GM11168 (cell line): ENCODE measurements around the gene CACNA2D3.

Experiments used
- in situ Hi-C: fragments of 300-500 bp; cut with MboI; formaldehyde crosslinking; loops from one replicate; pipeline ENCODE4 v1.12.0; 2022; ENCODE audit warnings: low sequenced_read_pairs; ENCODE audit not compliant: unreplicated experiment

Gene CACNA2D3

GRCh38 chr3:54793171-54793570, 670.8 kb downstream of the CACNA2D3 start:
- in situ Hi-C loops, result no loop called here

GRCh38 chr3:54797111-54797510, 674.8 kb downstream of the CACNA2D3 start:
- in situ Hi-C loops, result no loop called here

GRCh38 chr3:54800478-54800877, 678.1 kb downstream of the CACNA2D3 start:
- in situ Hi-C loops, result no loop called here

- in situ Hi-C loops, result no loop called here
These were observed 679.6 kb downstream of the CACNA2D3 start for GRCh38 chr3:54801977-54802376.

GRCh38 chr3:54810401-54810800, 688.0 kb downstream of the CACNA2D3 start:
- in situ Hi-C loops, result no loop called here

- in situ Hi-C loops, result no loop called here
These were observed 691.9 kb downstream of the CACNA2D3 start for GRCh38 chr3:54814224-54814623.

GRCh38 chr3:54817628-54818027, 695.3 kb downstream of the CACNA2D3 start:
- in situ Hi-C loops, result no loop called here

GRCh38 chr3:54818486-54818885, 696.1 kb downstream of the CACNA2D3 start:
- in situ Hi-C loops, result no loop called here

- in situ Hi-C loops, result no loop called here
These were observed 696.6 kb downstream of the CACNA2D3 start for GRCh38 chr3:54818942-54819341.

GRCh38 chr3:54819946-54820345, 697.6 kb downstream of the CACNA2D3 start:
- in situ Hi-C loops, result no loop called here

- in situ Hi-C loops, result no loop called here
These were observed 699.9 kb downstream of the CACNA2D3 start for GRCh38 chr3:54822206-54822605.

- in situ Hi-C loops, result loop anchor here (5.0 kb wide), 1 partner anchor 56 kb away; no protein-coding TSS in a partner anchor
These were observed 703.9 kb downstream of the CACNA2D3 start for GRCh38 chr3:54826251-54826691.

GRCh38 chr3:54827056-54827687, 704.8 kb downstream of the CACNA2D3 start:
- in situ Hi-C loops, result loop anchor here (5.0 kb wide), 1 partner anchor 55 kb away; no protein-coding TSS in a partner anchor

- in situ Hi-C loops, result loop anchor here (5.0 kb wide), 1 partner anchor 55 kb away; no protein-coding TSS in a partner anchor
These were observed 705.4 kb downstream of the CACNA2D3 start for GRCh38 chr3:54827776-54828175.

- in situ Hi-C loops, result no loop called here
These were observed 708.3 kb downstream of the CACNA2D3 start for GRCh38 chr3:54830658-54831057.

GRCh38 chr3:54831112-54831511, 708.8 kb downstream of the CACNA2D3 start:
- in situ Hi-C loops, result no loop called here

GRCh38 chr3:54832876-54833275, 710.5 kb downstream of the CACNA2D3 start:
- in situ Hi-C loops, result no loop called here

GRCh38 chr3:54835701-54836100, 713.3 kb downstream of the CACNA2D3 start:
- in situ Hi-C loops, result no loop called here

GRCh38 chr3:54836871-54837270, 714.5 kb downstream of the CACNA2D3 start:
- in situ Hi-C loops, result no loop called here

GRCh38 chr3:54837964-54838363, 715.6 kb downstream of the CACNA2D3 start:
- in situ Hi-C loops, result no loop called here

GRCh38 chr3:54841471-54841870, 719.1 kb downstream of the CACNA2D3 start:
- in situ Hi-C loops, result no loop called here

GRCh38 chr3:54843352-54843751, 721.0 kb downstream of the CACNA2D3 start:
- in situ Hi-C loops, result no loop called here
